ENCODE data around the gene TRIM24. TPM values are rescaled to one million over a fixed set of nuclear protein-coding genes. Genes with fewer than 3 reads are reported as not detected.

Gene TRIM24
- total and polyA plus RNA-seq, 2 of the 13 experiments (the other 11 are each of a cell fraction or from before 2014, with no cell fraction given) = 100 to 106 TPM

GRCh38 chr7:138565451-138566114 lies 105.5 kb downstream of the TRIM24 start (continued):
- no peak for TF ChIP-seq PCBP1 (IDR thresholded peaks at IDR 0.05; ENCODE audit: borderline replicate concordance, low read depth, low read length)
- TF ChIP-seq YEATS2 (CRISPR knock-in tag; IDR thresholded peaks at IDR 0.05; ENCODE audit: borderline replicate concordance) = peak; percentile 33; the same call in 1 of the 2 replicates
- TF ChIP-seq HNF1A (IDR thresholded peaks at IDR 0.05; ENCODE audit: low read depth) = peak; percentile 96
- peak; percentile 98 for TF ChIP-seq HNF1A (CRISPR knock-in tag; IDR thresholded peaks at IDR 0.05; ENCODE audit: borderline replicate concordance)
- peak; percentile 85 for TF ChIP-seq SOX13 (IDR thresholded peaks at IDR 0.05)
- peak in 1 of 2 experiments; percentile 96; a peak in 2 of 4 replicates for TF ChIP-seq SOX13 (CRISPR knock-in tag; conservative IDR thresholded peaks at IDR 0.05 in 1 of 2, IDR thresholded peaks at IDR 0.05 in 1 of 2)
- peak; percentile 69; the same call in 1 of the 2 replicates for TF ChIP-seq TGIF2 (CRISPR knock-in tag; IDR thresholded peaks at IDR 0.05)
- TF ChIP-seq SKI (IDR thresholded peaks at IDR 0.05; ENCODE audit: partially characterized antibody) = peak; percentile 41
- 0 out of 2 replicates have a peak, but pooled peaks have one; percentile 15 for TF ChIP-seq ONECUT2 (CRISPR knock-in tag; IDR thresholded peaks at IDR 0.05)
- TF ChIP-seq SRSF9 (IDR thresholded peaks at IDR 0.05; ENCODE audit: borderline replicate concordance, insufficient read depth, low read depth, low read length, poor library complexity, severe bottlenecking) = no peak
- TF ChIP-seq HNRNPUL1 (IDR thresholded peaks at IDR 0.05; ENCODE audit: low read depth, low read length) = no peak
- no peak for TF ChIP-seq ZIK1 (CRISPR knock-in tag; IDR thresholded peaks at IDR 0.05; ENCODE audit: borderline replicate concordance, low read depth)
- no peak for TF ChIP-seq ZFYVE20 (CRISPR knock-in tag; IDR thresholded peaks at IDR 0.05; ENCODE audit: borderline replicate concordance, low read depth)
- TF ChIP-seq DDIT3 (CRISPR knock-in tag; IDR thresholded peaks at IDR 0.05) = peak; percentile 63; the same call in 1 of the 2 replicates
- no peak for TF ChIP-seq ZNF562 (CRISPR knock-in tag; IDR thresholded peaks at IDR 0.05; ENCODE audit: borderline replicate concordance)
- TF ChIP-seq STAT6 (CRISPR knock-in tag; IDR thresholded peaks at IDR 0.05; ENCODE audit: borderline replicate concordance) = no peak; the same call in 1 of the 2 replicates
- no peak for TF ChIP-seq ZNF776 (CRISPR knock-in tag; IDR thresholded peaks at IDR 0.05)
- TF ChIP-seq ZNF576 (CRISPR knock-in tag; IDR thresholded peaks at IDR 0.05) = no peak
- TF ChIP-seq PRMT3 (CRISPR knock-in tag; IDR thresholded peaks at IDR 0.05; ENCODE audit: borderline replicate concordance, low read depth) = no peak
- no peak for TF ChIP-seq ZNF839 (CRISPR knock-in tag; IDR thresholded peaks at IDR 0.05; ENCODE audit: borderline replicate concordance)
- TF ChIP-seq ZNF253 (CRISPR knock-in tag; IDR thresholded peaks at IDR 0.05; ENCODE audit: borderline replicate concordance) = no peak
- peak; percentile 73; the same call in 1 of the 2 replicates for TF ChIP-seq HMG20B (CRISPR knock-in tag; conservative IDR thresholded peaks at IDR 0.05)
